H1 (cell line): ENCODE results near the gene FSD1L.

Experiments
- CTCF ChIP-seq, 3 experiments: IDR thresholded peaks; 1 replicate in 2 of 3; 2 replicates in 1 of 3; pipeline versions ENCODE4 v1.5.1 to v1.6.1; 2011; ENCODE audit warnings: low read length in 3 of 3, mild to moderate bottlenecking in 3 of 3, inconsistent platforms in 2 of 3, low read depth in 1 of 3, moderate library complexity in 1 of 3; ENCODE audit not compliant: insufficient read depth in 1 of 3; ENCODE audit errors: control extremely low read depth in 1 of 3
- RXRA ChIP-seq: IDR thresholded peaks from 2 replicates; pipeline ENCODE4 v1.6.1; 2011; ENCODE audit warnings: low read depth, mild to moderate bottlenecking, low read length, moderate library complexity; ENCODE audit not compliant: insufficient read depth
- SP2 ChIP-seq: IDR thresholded peaks from 2 replicates; pipeline ENCODE4 v1.6.1; 2012; ENCODE audit warnings: mild to moderate bottlenecking, low read length, inconsistent platforms

DNA sequence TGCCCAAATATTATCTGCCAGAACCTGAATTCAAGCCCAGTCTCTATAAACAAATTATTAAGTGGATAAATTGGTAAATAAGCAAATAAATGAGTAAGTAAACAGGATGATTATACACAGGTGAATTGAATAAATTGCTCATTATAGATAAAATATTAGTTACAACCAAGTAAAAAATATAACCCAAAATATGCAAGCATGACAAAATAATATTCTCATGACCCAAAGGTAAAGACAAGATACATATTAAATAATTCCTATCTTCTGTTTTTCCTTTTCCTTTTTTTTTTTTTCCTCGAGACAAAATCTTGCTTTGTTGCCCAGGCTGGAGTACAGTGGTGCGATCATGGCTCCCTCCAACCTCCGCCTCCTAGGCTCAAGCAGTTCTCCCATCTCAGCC, 21.2 kb upstream of the FSD1L start:
- TF ChIP-seq SP2 (no peak), CTCF (IDR thresholded peaks at IDR 0.05; ENCODE audit: control extremely low read depth in 1 of 3, insufficient read depth in 1 of 3, low read depth in 1 of 3, low read length in 3 of 3) (no peak), RXRA (no peak)
